Stimulated activated naive CD4-positive, alpha-beta T cell treated with Interleukin-2 at 50 U/mL for 16 hours (primary cell): Measurements from ENCODE around the gene UPK1B.
"Not testable (repeated sequence)": the region's sequence is repeated elsewhere in the genome, so short reads cannot be mapped to it uniquely, and the experiment has no call there.

Experiments used
- DNase-seq: peaks from one replicate; lab custom pipeline; 2025; lab: John Stamatoyannopoulos, UW

The UPK1B gene

GRCh38 chr3:119173325-119173724 lies at the start of gene UPK1B:
TSS of gene UPK1B (plus strand) at chr3:119173598. CDS start at chr3:119186742, 13,144 bp downstream.
- DNase-seq: no peak

GRCh38 chr3:119125342-119125741 lies 48.1 kb upstream of the UPK1B start:
- DNase-seq: no peak

- DNase-seq: no peak
These were observed 47.5 kb upstream of the UPK1B start for GRCh38 chr3:119125742-119126504.

GRCh38 chr3:119130291-119130690 lies 43.1 kb upstream of the UPK1B start:
- DNase-seq: not testable (repeated sequence)

DNA sequence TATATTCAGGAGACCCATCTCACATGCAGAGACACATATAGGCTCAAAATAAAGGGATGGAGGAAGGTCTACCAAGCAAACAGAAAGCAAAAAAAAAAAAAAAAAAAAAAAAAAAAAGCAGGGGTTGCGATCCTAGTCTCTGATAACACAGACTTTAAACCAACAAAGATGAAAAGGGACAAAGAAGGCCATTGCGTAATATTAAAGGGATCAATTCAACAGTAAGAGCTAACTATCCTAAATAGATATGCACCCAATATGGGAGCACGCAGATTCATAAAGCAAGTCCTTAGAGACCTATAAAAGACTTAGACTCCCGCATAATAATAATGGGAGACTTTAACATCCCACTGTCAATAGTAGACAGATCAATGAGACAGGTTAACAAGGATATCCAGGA lies 41.1 kb upstream of the UPK1B start:
- not testable (repeated sequence) for DNase-seq

DNA sequence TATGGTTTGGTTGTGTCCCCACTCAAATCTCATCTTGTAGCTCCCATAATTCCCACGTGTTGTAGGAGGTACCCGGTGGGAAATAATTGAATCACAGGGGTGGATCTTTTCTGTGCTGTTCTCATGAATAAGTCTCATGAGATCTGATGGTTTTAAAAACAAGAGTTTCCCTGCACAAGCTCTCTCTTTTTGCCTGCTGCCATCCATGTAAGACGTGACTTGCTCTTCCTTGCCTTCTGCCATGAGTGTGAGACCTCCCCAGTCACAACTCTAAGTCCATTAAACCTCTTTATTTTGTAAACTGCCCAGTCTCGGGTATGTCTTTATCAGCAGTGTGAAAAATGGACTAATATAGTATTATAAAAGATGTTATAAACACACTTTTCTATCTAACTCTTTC lies 34.0 kb upstream of the UPK1B start:
- DNase-seq: not testable (repeated sequence)

- DNase-seq: no peak
These were observed 32.9 kb upstream of the UPK1B start for GRCh38 chr3:119140466-119140865.

GRCh38 chr3:119145128-119145499 lies 28.3 kb upstream of the UPK1B start:
- no peak for DNase-seq

GRCh38 chr3:119145500-119146167 lies 27.8 kb upstream of the UPK1B start, which contains the start of gene TEX55:
TSS of gene TEX55 (plus strand) at chr3:119146165. CDS start at chr3:119146190, 25 bp downstream.
- no peak for DNase-seq

GRCh38 chr3:119146578-119147375 lies 26.6 kb upstream of the UPK1B start:
- no peak for DNase-seq

GRCh38 chr3:119147494-119147893 lies 25.9 kb upstream of the UPK1B start:
- no peak for DNase-seq

- no peak for DNase-seq
These were observed 24.8 kb upstream of the UPK1B start for GRCh38 chr3:119148493-119149180.

DNA sequence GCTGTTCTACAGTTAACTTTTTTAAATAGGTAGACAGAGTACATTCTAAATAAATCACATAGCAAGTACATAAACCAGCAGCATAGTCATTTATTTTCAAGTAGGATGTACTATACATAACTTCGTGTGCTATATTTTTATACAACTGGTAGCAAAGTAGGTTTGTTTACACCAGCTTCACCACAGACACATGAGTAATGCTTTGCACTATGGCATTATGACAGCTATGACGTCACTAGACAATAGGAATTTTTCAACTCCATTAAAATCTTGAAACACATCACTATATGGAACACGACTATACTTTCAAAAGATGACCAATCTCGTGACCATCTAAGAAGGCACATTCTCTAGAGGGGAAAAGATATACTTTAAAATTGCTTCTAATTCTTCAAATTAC lies 23.9 kb upstream of the UPK1B start:
- no peak for DNase-seq

GRCh38 chr3:119156868-119157267 lies 16.5 kb upstream of the UPK1B start:
- no peak for DNase-seq

DNA sequence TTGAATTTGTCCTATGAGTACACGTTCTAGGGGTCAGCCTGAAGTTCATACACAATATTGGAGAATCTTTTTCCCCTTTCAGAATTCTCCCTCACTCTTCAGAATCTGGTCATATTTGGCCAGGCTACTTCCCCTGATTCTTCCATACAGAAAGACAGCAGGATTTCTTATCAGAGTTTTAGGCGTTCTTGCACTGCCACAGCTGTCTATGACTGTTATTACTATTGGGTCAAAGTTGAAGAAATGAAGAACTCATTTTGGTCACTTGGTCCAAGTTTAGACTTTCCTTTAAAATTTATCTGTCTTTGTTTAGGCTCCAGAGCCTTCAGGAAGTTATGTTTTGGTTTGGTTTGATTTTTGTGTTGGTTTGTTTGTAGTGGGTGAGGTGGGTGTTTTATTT lies 15.4 kb upstream of the UPK1B start:
- no peak for DNase-seq

DNA sequence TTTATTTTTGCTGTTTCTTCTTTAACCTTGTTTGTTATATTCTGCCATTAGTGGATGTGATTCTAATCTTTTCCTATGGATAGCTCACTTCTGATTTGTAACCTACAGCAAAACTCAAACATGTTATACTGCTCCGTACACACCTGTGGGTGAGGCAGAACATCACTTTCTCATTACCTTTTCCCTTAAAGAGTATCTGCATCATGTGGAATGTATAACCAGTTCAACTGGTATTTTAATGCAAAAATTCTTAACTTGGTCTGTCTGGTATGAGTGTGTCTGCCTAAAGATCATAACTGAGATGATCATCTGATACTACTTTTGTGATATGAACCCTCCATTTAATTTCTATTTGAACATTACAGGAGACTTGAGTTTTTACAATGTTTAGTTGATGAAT lies 13.0 kb upstream of the UPK1B start:
- no peak for DNase-seq

DNA sequence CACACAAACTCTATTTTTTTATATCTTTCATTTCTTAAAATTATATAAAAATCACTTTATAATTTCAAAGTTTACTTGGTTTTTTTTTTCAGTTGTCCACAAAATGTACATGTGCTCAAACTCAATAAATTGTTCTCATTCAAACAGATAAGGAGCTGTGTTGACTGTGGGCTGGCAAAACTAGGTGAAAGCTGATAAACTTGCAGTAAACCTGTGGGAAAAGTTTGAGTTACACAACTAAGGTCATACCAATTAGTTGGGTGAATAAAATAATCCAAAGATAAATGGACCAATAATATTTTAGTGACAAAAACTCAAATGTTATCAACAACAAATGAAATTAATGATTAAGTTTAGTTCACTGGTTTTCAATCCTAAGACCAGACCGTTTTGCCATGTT lies 12.6 kb upstream of the UPK1B start:
- no peak for DNase-seq

GRCh38 chr3:119161240-119161639 lies 12.2 kb upstream of the UPK1B start:
- DNase-seq: no peak

DNA sequence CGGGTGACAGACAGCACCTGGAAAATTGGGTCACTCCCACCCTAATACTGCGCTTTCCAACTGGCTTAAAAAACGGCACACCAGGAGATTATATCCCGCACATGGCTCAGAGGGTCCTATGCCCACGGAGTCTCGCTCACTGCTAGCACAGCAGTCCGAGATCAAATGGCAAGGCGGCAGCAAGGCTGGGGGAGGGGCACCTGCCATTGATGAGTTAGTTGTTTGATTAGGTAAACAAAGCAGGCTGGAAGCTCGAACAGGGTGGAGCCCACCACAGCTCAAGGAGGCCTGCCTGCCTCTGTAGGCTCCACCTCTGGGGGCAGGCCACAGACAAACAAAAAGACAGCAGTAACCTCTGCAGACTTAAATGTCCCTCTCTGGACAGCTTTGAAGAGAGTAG lies 8.7 kb upstream of the UPK1B start:
- not testable (repeated sequence) for DNase-seq

- no peak for DNase-seq
These were observed 2.6 kb upstream of the UPK1B start for GRCh38 chr3:119170821-119171220.

DNA sequence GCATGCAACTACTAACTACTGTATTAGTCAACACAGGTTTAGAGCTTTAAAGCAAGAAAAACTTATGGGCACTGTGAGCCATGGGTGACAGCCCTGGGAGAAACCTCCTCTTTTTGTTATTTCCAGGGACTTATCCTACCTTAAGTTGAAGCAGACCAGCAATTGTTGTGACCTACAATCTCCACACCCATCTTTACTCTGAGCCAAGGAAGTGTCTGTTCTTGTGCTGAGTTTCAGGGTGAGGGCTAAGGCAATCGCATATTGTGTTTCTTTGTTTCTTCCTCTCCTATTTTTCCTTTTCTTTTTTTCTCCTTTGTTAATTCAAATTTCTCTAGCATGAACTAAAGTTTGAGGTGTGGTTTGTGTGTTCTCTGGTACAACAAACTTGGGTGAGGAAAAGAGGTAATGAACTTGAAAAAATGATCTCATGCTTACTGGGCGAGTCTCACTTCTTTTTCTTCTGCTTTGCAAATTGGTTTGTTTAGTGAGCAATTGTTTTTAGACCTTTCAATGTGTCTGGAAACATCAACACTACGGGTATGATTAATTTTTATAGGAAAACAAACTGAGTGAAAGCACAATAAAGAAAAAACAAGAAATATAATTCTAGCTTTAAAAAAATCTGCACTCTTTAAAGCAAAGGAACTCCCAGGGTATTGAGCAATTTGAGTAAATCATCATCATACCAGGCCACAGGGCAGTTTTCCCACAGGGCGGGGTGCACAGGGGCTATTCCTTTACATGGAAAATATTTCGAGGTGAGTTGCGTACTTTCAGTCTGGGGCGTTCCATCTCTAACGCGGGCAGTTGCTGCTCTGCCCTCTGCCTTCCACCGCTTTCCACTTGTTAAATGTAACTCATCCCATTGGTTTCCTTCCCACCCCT lies 2.7 kb downstream of the UPK1B start:
- DNase-seq: no peak
